ENCODE measurements around the gene BMPER. TPM values are rescaled to one million over a fixed set of nuclear protein-coding genes. Genes with fewer than 3 reads are reported as not detected.

BMPER gene
- polyA plus RNA-seq, 1 donor from 2014 or later: 2.1 TPM

GRCh38 chr7:34086981-34087380 is 181.6 kb downstream of the BMPER start:
- no peaks in the 10 kb centered on the region for H3K79me2 ChIP-seq (replicated peaks; ENCODE audit: insufficient read depth, low read length)
- no peak overlapping the region for H3K4me2 ChIP-seq (ENCODE audit: low read length)
- H3K9me2 ChIP-seq (ENCODE audit: insufficient read depth, low read length): no peaks in the 10 kb centered on the region
- TF ChIP-seq RAD21 (conservative IDR thresholded peaks at IDR 0.05) (no peak), CTCF (IDR thresholded peaks at IDR 0.05; ENCODE audit: poor library complexity, severe bottlenecking) (no peak), EP300 (conservative IDR thresholded peaks at IDR 0.05; ENCODE audit: poor library complexity, severe bottlenecking) (no peak), MXI1 (conservative IDR thresholded peaks at IDR 0.05; ENCODE audit: poor library complexity, severe bottlenecking) (no peak), REST (IDR thresholded peaks at IDR 0.05; ENCODE audit: borderline replicate concordance) (no peak), POLR2AphosphoS5 (IDR thresholded peaks at IDR 0.05) (no peak), SMC3 (conservative IDR thresholded peaks at IDR 0.05; ENCODE audit: poor library complexity) (no peak)
- H3K27me3 ChIP-seq (ENCODE audit: insufficient read depth, low read depth, low read length): no peaks in the 10 kb centered on the region
- H3K36me3 ChIP-seq (ENCODE audit: insufficient read depth, low read length): no peaks in the 10 kb centered on the region
- no peaks in the 10 kb centered on the region for H4K20me1 ChIP-seq (ENCODE audit: insufficient read depth)
- no peak overlapping the region for H3K4me3 ChIP-seq (ENCODE audit: low read length)
- H3F3A ChIP-seq (ENCODE audit: insufficient read depth, low read length, poor library complexity, severe bottlenecking): no peaks in the 10 kb centered on the region
- H3K9ac ChIP-seq (ENCODE audit: low read length): no peak overlapping the region
- H3K27ac ChIP-seq (ENCODE audit: low read length): no peak overlapping the region
- no peaks in the 10 kb centered on the region for H3K9me3 ChIP-seq (ENCODE audit: low read length)
- H2AFZ ChIP-seq (ENCODE audit: low read depth, low read length): no peak overlapping the region

- Histone ChIP-seq H3K4me3 (ENCODE audit: low read length) (no peak overlapping the region), H4K20me1 (ENCODE audit: insufficient read depth) (no peaks in the 10 kb centered on the region), H3F3A (ENCODE audit: insufficient read depth, low read length, poor library complexity, severe bottlenecking) (no peaks in the 10 kb centered on the region), H3K36me3 (ENCODE audit: insufficient read depth, low read length) (no peaks in the 10 kb centered on the region), H3K4me2 (ENCODE audit: low read length) (no peak overlapping the region), H2AFZ (ENCODE audit: low read depth, low read length) (no peak overlapping the region), H3K9me3 (ENCODE audit: low read length) (no peaks in the 10 kb centered on the region), H3K9ac (ENCODE audit: low read length) (no peak overlapping the region), H3K27me3 (ENCODE audit: insufficient read depth, low read depth, low read length) (no peaks in the 10 kb centered on the region), H3K9me2 (ENCODE audit: insufficient read depth, low read length) (no peaks in the 10 kb centered on the region), H3K79me2 (replicated peaks; ENCODE audit: insufficient read depth, low read length) (no peaks in the 10 kb centered on the region), H3K27ac (ENCODE audit: low read length) (no peak overlapping the region)
- peak; percentile 17 for TF ChIP-seq CTCF (IDR thresholded peaks at IDR 0.05; ENCODE audit: poor library complexity, severe bottlenecking)
- TF ChIP-seq EP300 (conservative IDR thresholded peaks at IDR 0.05; ENCODE audit: poor library complexity, severe bottlenecking): no peak
Observed at GRCh38 chr7:34087892-34088891, 182.9 kb downstream of the BMPER start.

Data from neural cell (in vitro differentiated cells).